H9 (cell line): ENCODE results near the gene CAPN5. TPM values are rescaled to one million over a fixed set of nuclear protein-coding genes. Genes with fewer than 3 reads are reported as not detected.

Experiments
- DNase-seq: peaks from one replicate; pipeline ENCODE4 v3.0.0-alpha.2; 2017
- H2AFZ ChIP-seq: one replicate; pipeline ENCODE4 v1.6.1; 2013; ENCODE audit warnings: mild to moderate bottlenecking, low read length, control low read depth, moderate library complexity
- H2AK5ac ChIP-seq: 2 replicates; pipeline ENCODE4 v1.6.1; 2013; ENCODE audit warnings: low read length, control low read depth, mixed read lengths; ENCODE audit not compliant: insufficient read length
- H2BK120ac ChIP-seq: one replicate; pipeline ENCODE4 v1.6.1; 2013; ENCODE audit warnings: low read depth, mild to moderate bottlenecking, low read length, control low read depth, inconsistent platforms; ENCODE audit not compliant: poor library complexity, severe bottlenecking
- H2BK12ac ChIP-seq: 2 replicates; pipeline ENCODE4 v1.6.1; 2013; ENCODE audit warnings: low read length, control low read depth, mixed read lengths, low read depth; ENCODE audit not compliant: insufficient read length
- H2BK15ac ChIP-seq: 2 replicates; pipeline ENCODE4 v1.6.1; 2013; ENCODE audit warnings: low read depth, low read length, control low read depth
- H2BK20ac ChIP-seq: one replicate; pipeline ENCODE4 v1.6.1; 2013; ENCODE audit warnings: low read depth, mild to moderate bottlenecking, low read length, control low read depth, inconsistent platforms; ENCODE audit not compliant: poor library complexity, severe bottlenecking
- H2BK5ac ChIP-seq: 2 replicates; pipeline ENCODE4 v1.6.1; 2013; ENCODE audit warnings: low read length, control low read depth, mixed read lengths; ENCODE audit not compliant: insufficient read length
- H3K14ac ChIP-seq: 2 replicates; pipeline ENCODE4 v1.6.1; 2013; ENCODE audit warnings: low read length, control low read depth; ENCODE audit not compliant: insufficient read depth
- H3K18ac ChIP-seq: 2 replicates; pipeline ENCODE4 v1.6.1; 2013; ENCODE audit warnings: low read depth, mild to moderate bottlenecking, mixed read lengths, low read length, control low read depth; ENCODE audit not compliant: insufficient read length
- H3K23ac ChIP-seq: 2 replicates; pipeline ENCODE4 v1.6.1; 2013; ENCODE audit warnings: low read length, control low read depth, mixed read lengths, low read depth; ENCODE audit not compliant: insufficient read length
- H3K23me2 ChIP-seq: 2 replicates; pipeline ENCODE4 v1.6.1; 2013; ENCODE audit warnings: low read depth, mild to moderate bottlenecking, mixed read lengths, low read length, control low read depth; ENCODE audit not compliant: insufficient read length, poor library complexity, severe bottlenecking
- H3K27ac ChIP-seq: 2 replicates; pipeline ENCODE4 v1.5.1; 2013; ENCODE audit warnings: low read length, control low read depth, mixed read lengths, low read depth; ENCODE audit not compliant: insufficient read length
- H3K27me3 ChIP-seq: 2 replicates; pipeline ENCODE4 v1.6.1; 2013; ENCODE audit warnings: low read length, control low read depth, inconsistent platforms; ENCODE audit not compliant: insufficient read depth
- H3K4ac ChIP-seq: 2 replicates; pipeline ENCODE4 v1.6.1; 2013; ENCODE audit warnings: low read depth, mild to moderate bottlenecking, control low read depth, inconsistent platforms, low read length, moderate library complexity
- H3K4me1 ChIP-seq: 2 replicates; pipeline ENCODE4 v1.6.1; 2013; ENCODE audit warnings: low read length, control low read depth, inconsistent platforms; ENCODE audit not compliant: insufficient read depth
- H3K4me2 ChIP-seq: 2 replicates; pipeline ENCODE4 v1.6.1; 2013; ENCODE audit warnings: low read length, control low read depth, mixed read lengths; ENCODE audit not compliant: insufficient read length, insufficient read depth
- H3K56ac ChIP-seq: 2 replicates; pipeline ENCODE4 v1.6.1; 2013; ENCODE audit warnings: low read depth, mild to moderate bottlenecking, mixed read lengths, low read length, control low read depth; ENCODE audit not compliant: insufficient read length
- H3K79me1 ChIP-seq: 2 replicates; pipeline ENCODE4 v1.6.1; 2013; ENCODE audit warnings: low read depth, mild to moderate bottlenecking, moderate library complexity, low read length, control low read depth, inconsistent platforms; ENCODE audit not compliant: insufficient read depth, poor library complexity, severe bottlenecking
- H3K79me2 ChIP-seq: 2 replicates; pipeline ENCODE4 v1.6.1; 2013; ENCODE audit warnings: low read length, control low read depth, inconsistent platforms; ENCODE audit not compliant: insufficient read depth
- H3K9ac ChIP-seq: 2 replicates; pipeline ENCODE4 v1.6.1; 2013; ENCODE audit warnings: low read length, control low read depth, mixed read lengths; ENCODE audit not compliant: insufficient read length; ENCODE audit errors: extremely low read depth
- H3K9me3 ChIP-seq: one replicate; pipeline ENCODE4 v1.6.1; 2013; ENCODE audit warnings: low read depth, low read length, inconsistent platforms; ENCODE audit not compliant: control insufficient read depth
- H3T11ph ChIP-seq: one replicate; pipeline ENCODE4 v1.6.1; 2013; ENCODE audit warnings: mild to moderate bottlenecking, low read length, control low read depth, inconsistent platforms
- H4K20me1 ChIP-seq: one replicate; pipeline ENCODE4 v1.6.1; 2013; ENCODE audit not compliant: control insufficient read depth, insufficient read length, insufficient read depth
- H4K5ac ChIP-seq: 2 replicates; pipeline ENCODE4 v1.6.1; 2013; ENCODE audit warnings: low read depth, mild to moderate bottlenecking, mixed read lengths, low read length, control low read depth; ENCODE audit not compliant: insufficient read length
- H4K8ac ChIP-seq: replicated peaks from 2 replicates; pipeline ENCODE4 v1.6.1; 2013; ENCODE audit warnings: low read length, control low read depth, mixed read lengths, low read depth; ENCODE audit not compliant: insufficient read length
- H4K91ac ChIP-seq: 2 replicates; pipeline ENCODE4 v1.6.1; 2013; ENCODE audit warnings: low read depth, mild to moderate bottlenecking, moderate library complexity, mixed read lengths, low read length, control low read depth; ENCODE audit not compliant: insufficient read length
- H3K27ac Mint-ChIP-seq, 3 experiments: 2 replicates in 2 of 3; 3 replicates in 1 of 3; pipeline ENCODE4 v1.8.0; 2020 to 2021; ENCODE audit warnings: mixed read lengths in 3 of 3, mild to moderate bottlenecking in 1 of 3, moderate library complexity in 1 of 3
- H3K27me3 Mint-ChIP-seq: 2 replicates; pipeline ENCODE4 v1.8.0; 2021; ENCODE audit warnings: low read depth, mild to moderate bottlenecking, moderate library complexity, mixed read lengths
- H3K36me3 Mint-ChIP-seq, 3 experiments: 2 replicates in 2 of 3; 3 replicates in 1 of 3; pipeline ENCODE4 v1.8.0; 2020 to 2021; ENCODE audit warnings: low read depth in 3 of 3, mixed read lengths in 3 of 3; ENCODE audit not compliant: insufficient read depth in 1 of 3
- H3K4me1 Mint-ChIP-seq, 2 experiments: 2 replicates each; pipeline ENCODE4 v1.8.0; 2020; ENCODE audit warnings: mixed read lengths in 2 of 2
- H3K4me3 Mint-ChIP-seq, 2 experiments: 2 replicates in 1 of 2; 3 replicates in 1 of 2; pipeline ENCODE4 v1.8.0; 2020 to 2021; ENCODE audit warnings: mild to moderate bottlenecking in 2 of 2, mixed read lengths in 2 of 2, moderate library complexity in 1 of 2
- H3K9me3 Mint-ChIP-seq, 2 experiments: 2 replicates in 1 of 2; 3 replicates in 1 of 2; pipeline ENCODE4 v1.8.0; 2020; ENCODE audit warnings: mild to moderate bottlenecking in 2 of 2, mixed read lengths in 2 of 2, moderate library complexity in 1 of 2
- WGBS: extraction: QIAGEN DNeasy Blood & Tissue Kit; methylation state at CpG from one replicate; pipeline ENCODE4 v1.1.7; 2013; ENCODE audit warnings: missing lambda C conversion rate, low lambda C conversion rate, mixed read lengths; ENCODE audit not compliant: insufficient read length; ENCODE audit errors: extremely low coverage; 5-methylcytosine and 5-hydroxymethylcytosine counted together
- total RNA-seq: library from RNA; stranded (reverse); gene quantifications from 2 replicates; pipeline ENCODE4 v1.2.1, GENCODE V29; 2021
- TF ChIP-seq, protein P1 (sequence below): fragments of 200-600 bp; sonication (generic); conservative IDR thresholded peaks from 3 replicates; pipeline ENCODE4 v1.8.0; 2021; ENCODE audit warnings: antibody characterized with exemption, mild to moderate bottlenecking

Gene CAPN5
- total RNA-seq, 1 experiment from 2014 or later: 16.7 TPM

DNA sequence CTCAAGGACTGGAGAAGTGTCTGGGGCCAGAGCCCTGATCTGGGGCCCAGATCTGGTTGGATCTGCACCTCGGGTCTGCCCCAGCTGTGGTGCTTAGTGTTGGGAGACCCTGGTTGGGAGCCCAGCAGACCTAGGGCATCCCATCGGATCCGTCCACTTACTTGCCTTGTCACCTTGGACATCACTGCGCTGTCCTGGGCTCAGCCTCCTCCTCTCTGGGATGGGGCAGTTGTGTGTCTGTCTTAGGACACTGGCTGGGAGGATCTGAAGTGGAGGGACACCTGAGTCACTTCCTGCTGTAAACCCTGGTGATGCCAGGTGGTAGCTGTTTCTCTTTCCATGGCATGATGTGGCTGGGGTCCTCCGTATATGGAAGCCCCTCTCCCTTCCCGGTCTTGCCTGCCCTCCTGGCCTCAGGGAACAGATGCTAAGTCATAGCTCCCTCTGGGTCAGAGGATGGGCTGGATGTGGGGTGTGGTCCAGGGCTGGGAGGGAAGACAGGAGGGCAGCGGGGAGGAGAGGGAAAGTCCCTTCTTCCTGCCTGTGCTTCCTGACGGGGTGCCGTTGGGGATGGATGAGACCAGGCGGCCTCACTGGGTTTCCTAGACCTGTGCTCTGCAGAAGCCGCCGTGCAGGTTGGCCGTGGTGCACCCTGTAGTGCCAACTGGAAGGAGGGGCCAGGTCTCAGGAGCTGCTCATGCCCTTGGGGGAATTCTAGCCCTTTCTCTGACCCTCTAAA lies 23.8 kb downstream of the CAPN5 start:
- WGBS: no CpG with 5 or more reads among the region's 13 CpGs
- Histone ChIP-seq H2BK15ac (no peak overlapping the region), H2BK20ac (no peak overlapping the region), H4K5ac (no peak overlapping the region), H3K23ac (no peak overlapping the region), H4K91ac (no peak overlapping the region), H3K27ac (no peak overlapping the region), H2BK120ac (no peak overlapping the region), H4K20me1 (no peaks in the 10 kb centered on the region), H4K8ac (no peak overlapping the region), H3K18ac (no peak overlapping the region), H2BK12ac (no peak overlapping the region), H2BK5ac (no peak overlapping the region), H3K23me2 (no peaks in the 10 kb centered on the region), H3K79me1 (no peaks in the 10 kb centered on the region), H2AFZ (no peak overlapping the region), H3K79me2 (no peaks in the 10 kb centered on the region), H3K4ac (no peak overlapping the region), H3T11ph (no peak overlapping the region), H2AK5ac (no peak overlapping the region), H3K56ac (no peak overlapping the region), H3K9ac (no peak overlapping the region), H3K4me1 (no peaks in the 10 kb centered on the region), H3K14ac (no peak overlapping the region), H3K9me3 (no peaks in the 10 kb centered on the region), H3K4me2 (no peak overlapping the region), H3K27me3 (no peaks in the 10 kb centered on the region)
- Mint-ChIP-seq H3K9me3 (no peaks in the 10 kb centered on the region), H3K4me3 (no peak overlapping the region), H3K4me1 (peaks cover 6 to 11% of the 10 kb centered on the region in 2 experiments), H3K27me3 (no peaks in the 10 kb centered on the region), H3K27ac (peak overlapping the region in 2 of 3 experiments; percentile 31 to 81; a peak in 4 of 7 replicates), H3K36me3 (no peaks in the 10 kb centered on the region; a peak in 2 of 7 replicates)
- TF ChIP-seq, protein P1, sequence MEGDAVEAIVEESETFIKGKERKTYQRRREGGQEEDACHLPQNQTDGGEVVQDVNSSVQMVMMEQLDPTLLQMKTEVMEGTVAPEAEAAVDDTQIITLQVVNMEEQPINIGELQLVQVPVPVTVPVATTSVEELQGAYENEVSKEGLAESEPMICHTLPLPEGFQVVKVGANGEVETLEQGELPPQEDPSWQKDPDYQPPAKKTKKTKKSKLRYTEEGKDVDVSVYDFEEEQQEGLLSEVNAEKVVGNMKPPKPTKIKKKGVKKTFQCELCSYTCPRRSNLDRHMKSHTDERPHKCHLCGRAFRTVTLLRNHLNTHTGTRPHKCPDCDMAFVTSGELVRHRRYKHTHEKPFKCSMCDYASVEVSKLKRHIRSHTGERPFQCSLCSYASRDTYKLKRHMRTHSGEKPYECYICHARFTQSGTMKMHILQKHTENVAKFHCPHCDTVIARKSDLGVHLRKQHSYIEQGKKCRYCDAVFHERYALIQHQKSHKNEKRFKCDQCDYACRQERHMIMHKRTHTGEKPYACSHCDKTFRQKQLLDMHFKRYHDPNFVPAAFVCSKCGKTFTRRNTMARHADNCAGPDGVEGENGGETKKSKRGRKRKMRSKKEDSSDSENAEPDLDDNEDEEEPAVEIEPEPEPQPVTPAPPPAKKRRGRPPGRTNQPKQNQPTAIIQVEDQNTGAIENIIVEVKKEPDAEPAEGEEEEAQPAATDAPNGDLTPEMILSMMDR: no peak
- no peak for DNase-seq
